ENCODE data around the gene ENPP1. TPM values are rescaled to one million over a fixed set of nuclear protein-coding genes. Genes with fewer than 3 reads are reported as not detected.

The ENPP1 gene
- total RNA-seq = 10 to 100 TPM; 13.5 to 13.6 TPM
- long read RNA-seq, donor 1, full-length matches to known transcripts = 1 of 3 reads
- long read RNA-seq, donor 1, partial matches to known transcripts = 0 of 3 reads
- long read RNA-seq, donor 1, other reads (novel, unspliced or antisense) = 2 of 3 reads
- long read RNA-seq, donor 2, partial matches to known transcripts = 3 of 5 reads
- long read RNA-seq, donor 2, other reads (novel, unspliced or antisense) = 2 of 5 reads

DNA sequence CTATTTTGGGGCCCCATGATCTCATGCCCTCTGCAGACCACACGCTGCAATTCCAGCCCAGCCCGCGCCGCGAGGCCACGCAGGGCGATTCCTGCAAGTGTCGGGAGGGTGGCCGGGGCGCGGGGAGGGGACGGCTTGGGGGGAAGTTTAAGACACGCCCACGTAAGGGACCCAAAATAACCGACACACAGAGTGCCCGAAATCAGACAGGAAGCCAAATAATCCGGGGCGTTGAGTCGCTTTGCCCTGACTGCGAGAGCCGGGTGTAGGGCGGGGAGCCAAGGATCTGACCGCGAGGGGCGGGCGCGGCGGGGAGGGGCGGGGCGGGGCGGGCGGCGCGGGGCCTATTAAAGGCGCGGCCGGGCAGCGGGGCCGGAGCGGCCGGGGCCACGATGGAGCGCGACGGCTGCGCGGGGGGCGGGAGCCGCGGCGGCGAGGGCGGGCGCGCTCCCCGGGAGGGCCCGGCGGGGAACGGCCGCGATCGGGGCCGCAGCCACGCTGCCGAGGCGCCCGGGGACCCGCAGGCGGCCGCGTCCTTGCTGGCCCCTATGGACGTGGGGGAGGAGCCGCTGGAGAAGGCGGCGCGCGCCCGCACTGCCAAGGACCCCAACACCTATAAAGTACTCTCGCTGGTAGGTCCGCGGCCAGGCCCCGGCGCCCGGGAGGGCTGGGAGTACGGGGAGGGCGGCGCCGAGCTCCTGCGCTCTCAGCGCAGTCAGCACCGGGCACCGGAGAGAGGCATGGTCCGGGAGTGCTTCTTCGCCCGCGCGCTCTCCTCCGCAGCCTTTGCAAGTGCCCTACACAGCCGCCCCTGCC, at the start of gene ENPP1:
Gene ENPP1, plus strand, starts transcription at position 377 of the 816 bp plus-strand sequence. Its CDS starts 16 bp downstream, at position 393.
- peak; percentile 89 for DNase-seq (ENCODE audit: low spot score)
- intact Hi-C loops (cut with DNase I) = no loop called here

DNA sequence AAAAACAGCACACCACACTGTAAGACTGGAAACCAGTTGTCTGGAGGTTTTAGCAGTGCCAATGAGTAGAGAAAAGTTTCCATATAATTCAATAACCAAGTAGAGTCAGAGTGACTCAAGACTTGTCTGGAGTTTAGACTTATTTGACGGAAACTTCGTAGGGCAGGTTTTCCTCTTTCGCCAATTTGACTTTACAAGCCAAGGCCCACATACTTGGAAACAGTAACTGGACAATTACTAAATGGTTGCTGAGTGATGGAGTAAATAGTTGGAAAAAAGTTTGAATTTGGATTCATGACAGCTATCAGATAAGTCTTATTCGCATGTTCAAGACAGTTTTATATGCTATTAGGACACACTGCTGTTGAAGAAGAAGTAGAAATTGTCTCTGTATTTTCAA, 48.9 kb upstream of the ENPP1 start:
- DNase-seq (ENCODE audit: low spot score) = no peak
- intact Hi-C loops (cut with DNase I) = loop anchor here in 1 of 2 donors (10.0 kb wide), 1 partner anchor 1426 kb away; no protein-coding TSS in a partner anchor

DNA sequence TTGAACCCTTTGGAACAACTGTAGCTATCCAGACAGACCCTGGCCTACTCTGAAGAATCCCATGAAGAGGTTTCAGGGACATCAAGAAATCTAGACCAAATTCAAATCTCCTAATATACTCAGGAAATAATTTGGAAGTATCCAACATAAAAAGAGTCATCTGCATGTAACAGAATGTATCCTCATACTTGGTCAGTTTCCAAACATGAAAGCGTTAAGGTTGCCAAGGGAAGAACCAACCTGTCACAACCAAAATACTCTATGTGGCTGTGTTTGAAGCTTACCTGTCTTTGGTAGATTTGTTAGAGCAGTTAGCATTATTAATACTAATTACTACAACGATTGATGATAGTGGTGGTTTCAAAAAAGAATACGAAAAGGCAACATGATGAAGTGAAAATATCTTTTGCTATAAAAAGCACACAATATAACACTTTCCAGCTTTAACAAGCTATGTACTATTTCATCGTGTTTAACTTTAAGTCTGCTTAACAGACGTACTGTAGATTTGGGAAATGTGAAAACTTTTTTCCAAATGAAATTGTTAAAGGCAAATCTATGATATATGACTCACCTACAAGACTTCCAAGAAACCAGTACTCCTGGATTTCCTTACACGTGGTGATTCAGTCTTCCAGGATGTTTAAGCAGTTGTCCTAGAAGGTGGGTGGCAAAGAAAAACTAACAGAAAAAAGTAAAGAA, 46.6 kb upstream of the ENPP1 start:
- intact Hi-C loops (cut with DNase I) = no loop called here

DNA sequence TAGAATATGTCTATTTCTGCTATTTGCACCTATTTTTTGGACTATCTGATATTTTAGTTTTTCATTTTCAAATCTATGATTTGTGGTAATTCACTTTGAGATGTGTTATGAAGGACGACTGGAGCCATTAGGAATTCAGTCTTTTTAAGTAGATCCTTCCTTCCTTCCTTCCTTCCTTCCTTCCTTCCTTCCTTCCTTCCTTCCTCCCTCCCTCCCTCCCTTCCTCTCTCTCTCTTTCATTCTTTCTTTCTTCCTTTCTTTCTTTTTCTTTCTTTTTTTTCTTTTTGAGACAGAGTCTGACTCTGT, 46.1 kb upstream of the ENPP1 start:
- intact Hi-C loops (cut with DNase I) = no loop called here
- no peak for DNase-seq (ENCODE audit: low spot score)

More for the DNA sequence above, 46.6 kb upstream of the ENPP1 start:
- no peak for DNase-seq (ENCODE audit: low spot score)

DNA sequence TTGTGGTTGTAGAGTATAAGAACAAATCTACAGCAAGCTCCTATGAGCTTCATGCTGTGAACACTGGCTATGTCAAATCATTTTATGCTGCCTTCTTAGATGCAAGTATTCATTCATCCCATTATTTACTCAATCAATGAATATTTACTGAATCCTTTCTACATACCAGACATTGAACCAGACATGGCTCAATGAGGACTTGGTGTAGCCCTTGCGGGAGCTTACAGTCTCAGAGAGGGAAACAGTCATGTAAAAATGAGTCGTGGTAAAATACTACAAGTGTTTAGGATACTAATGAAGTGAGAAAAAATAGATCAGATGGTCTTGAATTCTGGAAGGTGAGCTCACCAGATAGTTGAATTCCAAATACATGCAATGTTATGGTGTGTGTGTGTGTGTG, 44.8 kb upstream of the ENPP1 start:
- DNase-seq (ENCODE audit: low spot score) = no peak
- intact Hi-C loops (cut with DNase I) = no loop called here

DNA sequence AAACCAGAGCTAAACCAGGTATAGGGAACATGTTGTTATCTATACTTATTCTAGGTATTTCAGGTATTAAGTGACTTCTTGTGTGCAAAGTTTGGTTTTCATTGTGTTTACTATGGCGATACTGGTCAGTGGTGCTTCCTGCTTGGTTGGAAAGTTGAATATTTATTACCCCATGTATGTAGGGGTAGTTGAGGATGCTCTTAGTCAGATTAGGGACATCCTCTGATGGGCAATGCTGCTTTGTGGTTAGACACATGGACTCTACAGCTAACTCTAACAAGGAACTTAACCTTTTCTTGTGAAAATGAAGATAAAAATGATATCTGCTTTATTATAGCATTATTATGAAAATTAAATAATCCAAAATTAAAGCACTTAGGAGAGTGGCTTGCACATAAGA, 44.1 kb upstream of the ENPP1 start:
- no peak for DNase-seq (ENCODE audit: low spot score)
- intact Hi-C loops (cut with DNase I) = no loop called here

DNA sequence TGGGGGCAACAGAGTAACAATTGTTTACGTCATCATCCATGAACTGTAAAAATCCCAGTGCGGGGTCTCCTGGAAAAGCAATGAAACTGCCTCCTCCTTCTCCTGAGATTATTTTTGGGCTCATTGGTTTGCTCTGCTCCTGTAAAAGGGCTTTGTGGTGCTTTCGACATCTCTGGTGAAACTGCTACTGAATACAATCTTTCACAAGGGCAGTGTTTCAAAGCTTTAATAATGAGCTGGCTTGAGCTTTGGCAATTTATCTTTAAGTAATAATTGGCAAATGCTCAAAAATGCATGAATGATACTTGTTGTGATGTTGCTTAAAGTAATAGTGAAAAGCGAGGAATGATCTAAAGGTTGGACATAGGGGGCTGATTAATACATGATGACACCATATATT, 43.5 kb upstream of the ENPP1 start:
- intact Hi-C loops (cut with DNase I) = no loop called here
- DNase-seq (ENCODE audit: low spot score) = no peak

DNA sequence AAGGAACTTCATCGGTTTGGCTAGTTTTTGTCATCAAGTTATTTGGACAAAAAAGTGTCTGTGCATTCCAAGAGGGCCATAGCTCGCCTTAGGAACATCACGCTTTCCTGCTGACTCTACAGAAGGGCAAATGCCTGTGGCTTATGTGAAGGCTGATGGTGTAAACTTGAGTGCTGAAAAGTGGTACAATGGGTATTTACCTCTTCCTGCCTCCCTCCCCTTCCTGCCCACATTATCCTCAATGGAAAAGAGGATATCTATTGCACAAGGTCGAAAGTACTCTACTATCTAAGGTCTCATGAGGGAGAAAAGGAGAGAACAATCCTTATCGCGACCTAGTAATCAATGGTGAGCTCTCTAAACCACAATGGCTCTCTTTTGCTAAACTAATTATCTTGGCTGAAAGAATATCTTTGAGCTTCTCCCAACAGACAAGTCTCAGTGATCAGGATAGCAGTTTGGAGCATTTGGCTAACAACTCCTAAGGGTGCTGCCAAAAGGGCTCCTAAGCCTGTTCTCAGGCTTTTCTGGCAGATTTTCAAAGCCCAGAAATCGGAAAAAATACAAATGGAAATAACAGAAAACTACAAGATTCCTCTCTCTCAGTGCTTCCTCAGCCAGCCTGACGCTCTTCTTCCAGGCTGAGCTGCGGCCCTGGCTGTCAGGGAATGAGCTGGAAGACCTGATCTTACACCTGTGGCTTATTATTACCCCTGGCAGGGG, 42.6 kb upstream of the ENPP1 start:
- no peak for DNase-seq (ENCODE audit: low spot score)
- intact Hi-C loops (cut with DNase I) = no loop called here

DNA sequence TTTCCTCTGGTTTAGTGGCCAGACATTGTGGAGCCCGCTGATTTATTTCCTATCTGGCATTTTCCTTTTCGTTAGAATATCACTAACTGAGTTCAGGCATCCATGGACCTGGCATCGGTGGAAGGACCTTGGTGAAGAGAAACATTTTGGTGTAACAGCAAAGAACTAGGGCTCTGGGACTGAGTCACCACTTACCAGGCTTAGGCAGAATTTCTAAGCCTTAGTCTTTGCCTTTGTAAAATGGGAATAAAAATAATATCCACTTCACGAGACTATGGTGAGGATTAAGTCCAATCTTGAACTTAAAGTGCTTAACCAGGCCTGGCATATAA, 42.0 kb upstream of the ENPP1 start:
- DNase-seq (ENCODE audit: low spot score) = no peak
- intact Hi-C loops (cut with DNase I) = no loop called here

DNA sequence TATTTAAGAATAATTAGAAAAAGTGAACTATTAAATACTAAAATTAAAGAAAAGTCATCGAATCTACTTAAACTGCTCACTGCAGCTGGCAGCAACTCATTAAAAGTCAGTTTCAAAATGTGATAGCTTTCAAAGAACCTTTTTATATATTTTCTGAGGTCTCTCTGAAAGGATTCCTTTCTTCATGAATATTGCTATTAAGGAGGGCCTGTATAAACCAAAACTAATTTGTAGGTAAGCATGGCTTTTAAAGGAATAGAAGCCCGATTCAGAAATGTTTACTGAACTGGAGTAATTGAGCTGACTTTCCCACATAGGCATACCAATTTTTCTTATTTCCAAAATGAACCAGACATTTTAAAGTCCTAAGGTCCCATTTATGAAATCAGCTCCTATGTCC, 41.2 kb upstream of the ENPP1 start:
- DNase-seq (ENCODE audit: low spot score) = no peak
- intact Hi-C loops (cut with DNase I) = no loop called here

DNA sequence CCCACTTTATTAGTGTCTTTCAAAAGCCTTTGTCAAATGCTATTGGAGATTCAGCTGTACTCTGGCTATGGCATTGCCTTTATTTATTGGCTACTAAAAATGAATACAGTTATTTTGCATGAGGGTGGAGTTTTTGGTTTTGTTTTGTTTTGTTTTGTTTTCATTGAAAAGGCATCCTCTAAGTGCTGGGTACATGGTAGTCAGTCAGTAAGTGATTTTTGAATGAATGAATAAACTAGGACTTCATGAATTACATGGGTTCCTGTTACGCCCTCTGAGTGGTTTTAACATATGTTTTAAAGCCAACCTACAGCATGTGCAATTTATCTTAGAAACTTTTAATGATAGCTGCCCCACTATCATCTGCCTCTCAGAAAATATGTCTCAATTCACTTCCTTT, 38.9 kb upstream of the ENPP1 start:
- no peak for DNase-seq (ENCODE audit: low spot score)
- intact Hi-C loops (cut with DNase I) = no loop called here

DNA sequence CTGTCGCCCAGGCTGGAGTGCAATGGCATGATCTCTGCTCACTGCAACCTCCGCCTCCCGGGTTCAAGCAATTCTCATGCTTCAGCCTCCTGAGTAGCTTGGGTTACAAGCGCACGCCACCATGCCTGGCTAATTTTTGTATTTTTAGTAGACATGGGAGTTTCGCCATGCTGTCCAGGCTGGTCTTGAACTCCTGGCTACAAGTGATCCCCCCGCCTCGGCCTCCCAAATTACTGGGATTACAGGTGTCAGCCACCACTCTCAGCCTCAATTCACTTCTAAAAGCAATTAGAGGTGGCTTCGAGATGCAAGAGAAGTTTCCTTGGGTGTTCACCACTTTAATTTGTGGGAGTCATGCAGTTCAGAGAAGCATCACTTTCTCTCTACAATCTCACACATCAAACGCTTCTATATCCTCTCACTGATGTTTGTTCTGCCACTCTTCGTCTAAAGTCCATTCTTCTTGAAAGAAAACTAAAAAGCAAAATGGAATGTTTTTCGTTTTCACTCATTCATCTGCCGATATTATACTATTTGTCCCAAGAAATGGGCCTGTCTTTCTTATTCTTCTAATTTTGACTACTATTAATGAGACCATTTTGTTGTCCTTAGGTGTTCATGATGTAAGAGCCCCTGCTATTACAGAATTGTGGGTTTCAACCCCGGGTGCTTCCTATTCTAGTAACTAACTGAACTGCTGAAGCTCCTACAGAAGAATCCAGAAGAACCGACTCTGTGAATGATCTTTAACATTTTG, 38.3 kb upstream of the ENPP1 start:
- intact Hi-C loops (cut with DNase I) = no loop called here
- no peak for DNase-seq (ENCODE audit: low spot score)

DNA sequence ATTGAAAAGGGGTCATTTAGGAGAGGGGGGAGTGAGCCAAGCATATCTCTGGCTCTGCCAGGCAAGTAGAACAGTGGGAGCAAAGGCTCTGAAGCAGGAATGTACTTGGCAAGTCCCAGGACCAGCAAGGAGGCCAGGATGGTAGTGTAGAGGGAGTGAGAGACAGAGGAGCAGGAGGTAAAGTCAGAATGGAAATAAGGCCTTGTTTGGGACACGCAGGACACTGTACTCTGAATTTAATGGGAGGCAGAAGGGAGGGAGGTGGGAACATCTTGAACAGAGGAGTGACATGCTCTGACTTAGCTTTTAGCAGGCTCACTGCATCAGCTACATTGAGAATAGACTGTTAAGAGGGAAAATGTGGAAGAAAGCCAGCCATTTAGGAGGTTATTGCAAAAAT, 37.0 kb upstream of the ENPP1 start:
- intact Hi-C loops (cut with DNase I) = no loop called here
- no peak for DNase-seq (ENCODE audit: low spot score)

DNA sequence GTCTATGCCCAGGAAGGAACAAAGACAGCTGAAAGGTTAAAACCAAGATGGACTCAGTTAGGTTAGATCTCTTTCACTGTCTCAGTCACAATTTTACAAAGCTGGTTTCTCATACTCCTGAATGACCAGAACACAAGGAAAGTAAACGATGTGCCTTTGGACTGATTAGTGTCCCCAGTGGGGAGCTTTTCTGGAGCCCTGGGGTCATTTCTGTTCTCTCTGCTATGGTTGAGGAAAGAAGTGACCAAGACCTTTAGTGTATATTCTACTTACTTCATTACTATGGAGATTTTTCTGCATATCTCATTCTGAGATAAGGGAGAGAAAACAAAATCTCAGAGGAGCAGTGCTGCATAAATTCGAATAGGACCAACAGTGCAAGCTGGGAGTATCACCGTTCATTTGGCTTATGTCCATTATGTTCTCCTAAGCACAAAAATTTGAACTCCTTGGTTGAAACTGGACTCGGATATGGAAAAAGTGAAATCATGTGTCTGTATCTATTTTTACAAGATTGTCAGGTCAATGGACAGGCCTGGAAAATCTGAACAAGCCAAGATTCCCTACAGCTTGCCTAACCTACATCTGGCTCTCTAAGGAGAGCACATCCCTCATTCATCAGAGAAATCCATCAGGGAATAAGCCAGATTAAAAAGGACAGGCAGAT, 34.4 kb upstream of the ENPP1 start:
- intact Hi-C loops (cut with DNase I) = no loop called here
- no peak for DNase-seq (ENCODE audit: low spot score)

DNA sequence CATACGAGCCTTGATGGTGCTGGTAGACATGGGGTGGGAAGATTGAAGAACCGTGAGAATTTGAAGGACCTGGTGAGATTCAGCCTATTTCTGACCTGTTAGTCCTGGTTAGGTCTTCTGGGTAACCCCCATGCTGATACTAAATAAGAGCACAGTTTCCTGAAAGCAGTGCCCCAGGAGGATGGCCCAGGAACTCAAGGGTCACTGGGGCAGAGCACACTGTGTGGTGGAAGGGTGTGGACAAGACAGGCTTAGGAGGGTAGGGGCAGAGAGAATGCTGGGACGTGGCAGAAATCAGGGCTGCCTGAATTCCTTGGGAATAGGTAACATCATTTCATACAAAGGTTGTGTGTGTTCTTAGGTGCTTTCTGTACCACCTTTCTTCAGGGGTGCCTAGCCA, 31.9 kb upstream of the ENPP1 start:
- intact Hi-C loops (cut with DNase I) = no loop called here
- DNase-seq (ENCODE audit: low spot score) = no peak

DNA sequence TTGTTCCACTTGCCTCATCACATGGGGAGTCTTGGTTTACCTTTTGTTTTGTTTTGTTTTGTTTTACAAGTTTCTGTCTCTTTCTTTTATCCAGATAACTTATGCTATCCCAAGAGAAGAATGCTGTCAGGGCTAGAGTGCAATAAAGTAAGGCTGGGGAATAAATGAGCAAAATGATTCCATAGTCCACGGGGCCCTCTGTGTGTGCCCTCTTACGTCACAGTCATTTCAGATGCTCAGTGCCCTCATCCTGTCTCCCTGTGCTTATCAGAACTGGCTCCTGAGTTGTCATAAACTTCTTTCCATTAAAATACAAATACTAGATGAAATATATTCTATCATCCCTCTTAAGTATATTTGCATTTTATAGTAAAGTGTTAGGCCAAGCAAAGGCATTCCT, 30.8 kb upstream of the ENPP1 start:
- intact Hi-C loops (cut with DNase I) = no loop called here
- no peak for DNase-seq (ENCODE audit: low spot score)

DNA sequence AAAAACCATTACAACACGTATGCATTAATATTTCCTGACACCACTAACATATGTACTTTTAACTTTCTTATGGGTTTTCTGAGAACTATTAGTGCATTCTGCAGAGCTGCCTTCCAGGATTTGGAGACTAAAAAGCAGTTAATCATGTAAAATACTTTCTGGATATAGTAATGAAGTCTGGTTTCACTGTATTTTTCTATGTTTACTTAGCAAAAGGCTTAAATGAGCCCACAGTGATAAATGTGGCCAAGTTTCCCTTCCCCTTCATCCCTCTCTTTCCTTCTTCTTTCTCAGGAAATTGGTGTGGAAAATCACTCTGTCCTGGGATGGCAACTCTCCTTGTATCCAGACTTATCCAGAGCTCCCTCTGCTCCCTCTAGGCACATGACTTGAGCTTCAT, 29.7 kb upstream of the ENPP1 start:
- no peak for DNase-seq (ENCODE audit: low spot score)
- intact Hi-C loops (cut with DNase I) = no loop called here

DNA sequence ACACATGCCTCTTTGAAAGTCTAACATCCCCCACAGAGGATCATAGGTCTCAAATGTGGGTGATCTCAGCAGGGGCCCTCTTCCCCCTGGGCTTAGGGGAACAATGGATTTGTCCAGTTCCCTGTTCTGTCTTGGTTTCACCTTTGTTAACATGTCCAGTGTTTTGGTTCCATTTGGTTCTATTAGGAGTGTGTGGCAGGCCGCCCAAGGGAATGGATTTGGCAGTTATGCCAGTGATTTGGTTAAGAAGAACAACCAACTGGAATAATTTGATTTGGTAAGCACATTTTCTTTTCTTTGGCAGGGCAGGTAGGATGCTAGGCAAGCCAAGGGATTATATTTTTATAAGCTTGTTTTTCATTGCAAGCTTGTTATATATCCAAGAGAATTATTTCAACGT, 28.5 kb upstream of the ENPP1 start:
- no peak for DNase-seq (ENCODE audit: low spot score)

DNA sequence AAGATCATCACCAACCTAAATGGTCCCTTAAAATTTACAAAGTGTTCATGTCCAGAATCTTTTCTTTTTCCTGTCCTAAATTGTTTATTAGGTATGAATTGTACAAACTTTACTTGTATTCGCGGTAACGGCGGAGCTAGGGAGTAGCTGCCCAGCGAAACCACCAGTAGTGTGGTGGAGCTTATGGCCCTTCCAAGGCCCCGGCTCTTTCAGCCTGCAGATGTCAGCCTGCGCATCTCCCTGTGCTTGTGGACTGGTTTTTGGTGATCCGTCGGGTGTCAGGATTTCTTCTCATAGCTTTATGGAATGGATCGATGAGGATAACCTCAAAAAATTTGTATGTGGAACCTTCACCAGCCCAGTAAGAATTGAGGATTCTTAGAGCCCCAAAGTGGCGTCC, 27.2 kb upstream of the ENPP1 start:
- DNase-seq (ENCODE audit: low spot score) = no peak
- intact Hi-C loops (cut with DNase I) = no loop called here

More for the DNA sequence above, 28.5 kb upstream of the ENPP1 start:
- intact Hi-C loops (cut with DNase I) = no loop called here

Measured in posterior vena cava (tissue), 2 donors.